ENCODE data around the gene TMEM131. TPM values are rescaled to one million over a fixed set of nuclear protein-coding genes. Genes with fewer than 3 reads are reported as not detected.

TMEM131 gene
- total RNA-seq, 6 donors from 2014 or later = 30.5 to 67.5 (median 39.7) TPM

DNA sequence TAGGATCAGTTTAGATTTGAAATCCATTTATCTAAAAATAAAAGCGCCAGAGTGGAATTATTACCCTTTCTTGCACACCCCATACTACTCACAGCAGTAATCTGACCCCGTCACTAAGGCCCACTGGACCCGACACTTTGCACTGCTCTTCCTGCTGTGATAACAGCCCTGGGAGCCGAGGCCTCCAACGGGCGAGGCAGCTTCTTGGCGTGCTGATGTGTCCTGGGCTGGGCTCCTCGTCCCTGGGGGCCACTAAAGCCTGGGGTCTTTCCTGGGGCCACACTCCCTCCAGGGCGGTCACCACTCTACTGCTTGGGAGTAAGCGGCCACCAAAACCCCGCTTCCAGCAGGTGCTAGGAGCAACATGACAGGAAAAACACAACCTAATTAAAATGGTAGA, 220.7 kb downstream of the TMEM131 start:
- ATAC-seq (ENCODE audit: low FRiP score in 2 of 2) = no peak
- Histone ChIP-seq H3K9me3 (no peaks in the 10 kb centered on the region), H3K27me3 (no peaks in the 10 kb centered on the region), H3K4me1 (no peaks in the 10 kb centered on the region), H3K4me3 (no peak overlapping the region), H3K36me3 (peaks cover 5 to 60% (median 25%) of the 10 kb centered on the region in 4 donors), H3K27ac (no peak overlapping the region)
- peak in 1 of 2 donors; percentile 37 for DNase-seq
- WGBS, 2 donors = 91 to 93% methylated on average over 10 to 11 of the region's 11 CpGs
- TF ChIP-seq EP300 (IDR thresholded peaks at IDR 0.05) (no peak), POLR2AphosphoS5 (IDR thresholded peaks at IDR 0.05) (no peak), POLR2A (IDR thresholded peaks at IDR 0.05) (no peak)
- TF ChIP-seq, protein P1, sequence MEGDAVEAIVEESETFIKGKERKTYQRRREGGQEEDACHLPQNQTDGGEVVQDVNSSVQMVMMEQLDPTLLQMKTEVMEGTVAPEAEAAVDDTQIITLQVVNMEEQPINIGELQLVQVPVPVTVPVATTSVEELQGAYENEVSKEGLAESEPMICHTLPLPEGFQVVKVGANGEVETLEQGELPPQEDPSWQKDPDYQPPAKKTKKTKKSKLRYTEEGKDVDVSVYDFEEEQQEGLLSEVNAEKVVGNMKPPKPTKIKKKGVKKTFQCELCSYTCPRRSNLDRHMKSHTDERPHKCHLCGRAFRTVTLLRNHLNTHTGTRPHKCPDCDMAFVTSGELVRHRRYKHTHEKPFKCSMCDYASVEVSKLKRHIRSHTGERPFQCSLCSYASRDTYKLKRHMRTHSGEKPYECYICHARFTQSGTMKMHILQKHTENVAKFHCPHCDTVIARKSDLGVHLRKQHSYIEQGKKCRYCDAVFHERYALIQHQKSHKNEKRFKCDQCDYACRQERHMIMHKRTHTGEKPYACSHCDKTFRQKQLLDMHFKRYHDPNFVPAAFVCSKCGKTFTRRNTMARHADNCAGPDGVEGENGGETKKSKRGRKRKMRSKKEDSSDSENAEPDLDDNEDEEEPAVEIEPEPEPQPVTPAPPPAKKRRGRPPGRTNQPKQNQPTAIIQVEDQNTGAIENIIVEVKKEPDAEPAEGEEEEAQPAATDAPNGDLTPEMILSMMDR (IDR thresholded peaks at IDR 0.05) = no peak

DNA sequence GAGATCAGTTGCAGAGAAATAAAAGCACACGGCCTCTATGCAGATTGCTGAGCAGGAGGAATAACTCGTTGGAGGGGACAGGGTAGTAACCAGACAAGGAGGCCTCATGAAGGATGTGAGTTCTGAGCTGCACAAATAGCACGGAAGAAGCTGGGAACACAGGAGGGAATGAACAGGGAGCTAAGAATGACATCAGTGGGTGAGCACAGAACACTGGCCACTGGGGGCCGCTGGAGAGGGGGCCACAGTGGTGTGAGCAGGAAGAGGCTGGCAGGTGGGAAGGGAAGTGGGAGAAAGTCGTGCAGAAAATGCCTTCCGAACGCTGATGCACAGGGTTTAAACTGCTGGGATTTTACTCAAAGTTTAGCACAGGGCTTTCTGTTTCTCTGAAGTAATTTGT, 221.3 kb downstream of the TMEM131 start:
- DNase-seq = no peak
- no peak overlapping the region for H3K4me3 ChIP-seq
- no peak overlapping the region for H3K27ac ChIP-seq
- no peaks in the 10 kb centered on the region for H3K9me3 ChIP-seq
- H3K36me3 ChIP-seq = peaks cover 5 to 60% (median 25%) of the 10 kb centered on the region in 4 donors
- no peak for ATAC-seq (ENCODE audit: low FRiP score in 2 of 2)
- TF ChIP-seq, protein P1 (IDR thresholded peaks at IDR 0.05) = peak in 1 of 6 experiments; percentile 11
- TF ChIP-seq EP300 (IDR thresholded peaks at IDR 0.05) = no peak
- TF ChIP-seq POLR2AphosphoS5 (IDR thresholded peaks at IDR 0.05) = no peak
- no peak for TF ChIP-seq POLR2A (IDR thresholded peaks at IDR 0.05)
- no peaks in the 10 kb centered on the region for H3K4me1 ChIP-seq
- no peaks in the 10 kb centered on the region for H3K27me3 ChIP-seq
- 50 to 58% methylated on average over 7 of the region's 7 CpGs for WGBS, 2 donors

DNA sequence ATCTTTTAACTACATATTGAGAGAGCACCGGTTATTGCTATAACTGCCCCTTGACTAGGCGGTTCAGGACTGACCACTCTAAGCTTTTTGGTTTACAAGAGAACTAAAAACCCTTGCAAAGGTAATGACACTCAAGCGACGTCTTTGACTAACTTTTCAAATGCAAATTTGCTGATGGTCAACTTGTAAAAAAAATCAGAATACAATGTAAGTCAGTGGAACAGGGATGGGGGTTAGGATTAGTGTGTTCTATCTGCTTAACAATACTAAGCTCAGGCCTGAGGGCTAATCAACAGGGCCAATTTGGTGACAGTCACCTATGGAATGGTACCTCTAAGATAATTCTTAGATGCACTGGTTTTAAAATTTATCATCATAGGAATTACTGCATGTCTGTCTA, 225.3 kb downstream of the TMEM131 start:
- 71 to 75% methylated on average over 4 of the region's 4 CpGs for WGBS, 2 donors
- ATAC-seq (ENCODE audit: low FRiP score in 2 of 2) = no peak

DNA sequence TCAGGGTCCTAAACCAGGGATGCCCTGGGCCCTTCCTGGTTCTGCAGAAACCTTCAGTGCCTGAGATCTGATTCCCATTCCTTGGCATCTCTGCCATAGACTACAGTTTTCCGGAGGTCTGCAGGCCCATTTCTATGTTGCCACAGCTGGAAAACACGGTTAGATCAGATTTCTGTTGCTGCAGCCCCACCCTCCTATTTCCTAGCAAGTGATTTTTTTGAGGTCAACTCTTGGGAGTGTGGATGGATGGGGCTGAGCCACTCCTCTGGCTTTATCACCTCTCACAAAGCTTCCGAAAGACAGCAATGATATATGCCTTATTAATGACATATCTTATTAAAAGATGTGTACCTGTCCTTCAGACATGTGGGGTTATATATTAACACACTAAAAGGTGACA, 226.0 kb downstream of the TMEM131 start:
- no peaks in the 10 kb centered on the region for H3K9me3 ChIP-seq
- TF ChIP-seq POLR2AphosphoS5 (IDR thresholded peaks at IDR 0.05) (no peak), EP300 (IDR thresholded peaks at IDR 0.05) (no peak), POLR2A (IDR thresholded peaks at IDR 0.05) (no peak)
- TF ChIP-seq, protein P1 (IDR thresholded peaks at IDR 0.05) = no peak
- peaks cover 0 to 6% (median 2%) of the 10 kb centered on the region in 4 donors for H3K4me1 ChIP-seq
- peaks cover 5 to 61% (median 30%) of the 10 kb centered on the region in 4 donors for H3K36me3 ChIP-seq
- WGBS, 2 donors = 76 to 85% methylated on average over 3 of the region's 3 CpGs
- ATAC-seq (ENCODE audit: low FRiP score in 2 of 2) (no peak), DNase-seq (no peak)
- no peak overlapping the region for H3K4me3 ChIP-seq
- no peaks in the 10 kb centered on the region for H3K27me3 ChIP-seq
- no peak overlapping the region for H3K27ac ChIP-seq

More for the DNA sequence above, 225.3 kb downstream of the TMEM131 start:
- TF ChIP-seq EP300 (IDR thresholded peaks at IDR 0.05) (no peak), POLR2A (IDR thresholded peaks at IDR 0.05) (no peak), POLR2AphosphoS5 (IDR thresholded peaks at IDR 0.05) (no peak)
- TF ChIP-seq, protein P1 (IDR thresholded peaks at IDR 0.05) = no peak
- DNase-seq = no peak
- H3K27ac ChIP-seq = no peak overlapping the region
- H3K36me3 ChIP-seq = peaks cover 5 to 61% (median 29%) of the 10 kb centered on the region in 4 donors
- no peaks in the 10 kb centered on the region for H3K27me3 ChIP-seq
- no peaks in the 10 kb centered on the region for H3K9me3 ChIP-seq
- peaks cover 0 to 6% (median 2%) of the 10 kb centered on the region in 4 donors for H3K4me1 ChIP-seq
- no peak overlapping the region for H3K4me3 ChIP-seq

DNA sequence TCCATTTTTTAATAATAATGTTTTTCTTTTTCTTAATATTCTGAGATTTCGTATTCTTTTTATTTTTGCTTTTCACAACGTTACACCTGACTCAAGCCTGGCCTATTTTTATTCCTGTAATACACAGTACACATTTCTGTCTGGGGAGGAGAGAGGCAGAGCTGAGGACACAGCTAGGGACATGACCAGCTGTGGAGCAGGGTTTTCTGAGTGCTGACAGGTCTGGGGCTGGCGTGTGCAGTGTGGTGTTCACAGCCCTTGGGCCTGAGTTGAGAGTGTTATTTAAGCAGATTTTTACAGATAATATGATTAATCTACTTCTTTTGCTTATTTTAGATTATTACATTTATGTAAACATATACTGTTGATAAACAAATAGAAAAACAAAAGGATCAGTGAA, 226.4 kb downstream of the TMEM131 start:
- TF ChIP-seq EP300 (IDR thresholded peaks at IDR 0.05) (no peak), POLR2AphosphoS5 (IDR thresholded peaks at IDR 0.05) (no peak), POLR2A (IDR thresholded peaks at IDR 0.05) (no peak)
- TF ChIP-seq, protein P1 (IDR thresholded peaks at IDR 0.05) = no peak
- 91 to 97% methylated on average over 3 of the region's 3 CpGs for WGBS, 2 donors
- Histone ChIP-seq H3K9me3 (no peaks in the 10 kb centered on the region), H3K27me3 (no peaks in the 10 kb centered on the region), H3K27ac (no peak overlapping the region), H3K36me3 (peaks cover 5 to 61% (median 30%) of the 10 kb centered on the region in 4 donors), H3K4me1 (peaks cover 0 to 6% (median 2%) of the 10 kb centered on the region in 4 donors), H3K4me3 (no peak overlapping the region)
- ATAC-seq (ENCODE audit: low FRiP score in 2 of 2) (no peak), DNase-seq (no peak)

Data from upper lobe of left lung (tissue), 6 donors.